HG03025 (cell line): Measurements from ENCODE around the gene MT4.
"Not testable (repeated sequence)": the region's sequence is repeated elsewhere in the genome, so short reads cannot be mapped to it uniquely, and the experiment has no call there.

ENCODE experiments used
- ATAC-seq: cut with Tn5 transposase; IDR thresholded peaks from one replicate; pipeline ENCODE4 v1.9.1; 2021; ENCODE audit warnings: mild to moderate bottlenecking, moderate library complexity; ENCODE audit not compliant: unreplicated experiment, low FRiP score

Gene MT4

DNA sequence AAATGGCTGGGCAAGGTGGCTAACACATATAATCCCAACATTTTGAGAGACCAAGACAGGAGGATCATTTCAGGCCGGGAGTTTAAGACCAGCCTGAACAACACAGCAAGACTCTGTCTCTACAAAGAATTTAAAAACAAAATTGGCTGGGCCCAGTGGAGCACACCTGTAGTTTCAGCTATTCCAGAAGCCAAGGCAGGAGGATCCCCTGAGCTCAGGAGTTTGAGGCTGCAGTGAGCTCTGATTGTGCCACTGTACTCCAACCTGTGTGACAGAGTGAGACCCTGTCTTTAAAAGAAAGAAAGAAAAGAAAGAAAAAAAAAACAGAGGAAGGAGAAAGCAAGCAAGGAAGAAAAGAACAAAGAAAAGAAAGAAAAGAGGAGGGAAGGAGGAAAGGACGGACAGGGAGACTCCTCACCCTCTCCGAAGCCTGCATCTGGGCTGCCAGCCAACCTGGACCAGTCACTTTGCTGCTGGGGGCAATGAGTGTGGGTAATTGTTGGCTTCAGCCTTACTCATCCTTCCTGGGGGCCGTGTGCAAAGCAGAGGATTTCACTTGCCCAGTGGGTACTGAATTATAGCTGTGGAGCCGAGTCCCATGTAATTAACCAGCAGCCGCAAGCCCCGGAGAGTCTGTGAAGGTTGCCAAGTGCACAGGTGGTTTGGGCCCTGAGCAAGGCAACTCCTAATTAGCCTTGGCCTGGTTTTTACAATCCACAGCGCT, 6.7 kb upstream of the MT4 start:
- no peak for ATAC-seq

DNA sequence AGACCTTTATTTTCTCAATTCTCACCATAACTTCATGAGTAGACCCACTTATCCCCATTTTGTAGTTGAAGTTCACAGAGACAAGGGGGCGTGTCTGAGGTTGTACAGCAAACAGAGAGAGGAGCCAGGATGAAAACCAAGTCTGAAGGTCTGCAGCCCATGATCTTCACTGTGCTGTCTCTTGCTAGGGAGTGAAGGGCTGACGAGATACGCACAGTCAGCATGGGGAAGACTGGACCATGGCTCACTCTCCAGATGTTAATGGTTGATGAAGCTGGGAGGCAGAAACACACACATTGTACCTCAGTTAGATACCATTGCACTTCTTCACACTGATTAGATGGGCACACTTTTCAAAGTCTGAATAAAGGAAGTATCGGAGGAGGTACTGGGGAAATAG, 5.8 kb upstream of the MT4 start:
- no peak for ATAC-seq

DNA sequence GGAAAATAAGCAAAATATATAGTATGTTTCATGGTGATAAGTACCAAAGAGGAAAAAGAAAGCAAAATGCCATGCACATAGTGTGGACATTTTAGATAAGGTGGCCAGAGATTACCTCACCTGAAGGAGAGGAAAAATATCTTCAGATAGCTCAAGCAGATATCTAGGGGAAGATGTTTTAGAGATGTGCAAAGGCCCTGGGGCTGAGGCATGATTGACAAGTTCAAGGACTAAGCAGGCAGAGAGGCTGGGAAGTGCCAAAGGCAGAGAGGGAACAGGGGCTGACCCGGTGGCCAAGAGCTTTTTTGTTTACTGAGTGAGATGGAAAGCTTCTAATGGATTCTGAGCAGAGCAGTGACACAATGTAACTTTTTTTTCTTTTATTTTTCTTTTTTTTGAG, 4.4 kb upstream of the MT4 start:
- ATAC-seq, result no peak

DNA sequence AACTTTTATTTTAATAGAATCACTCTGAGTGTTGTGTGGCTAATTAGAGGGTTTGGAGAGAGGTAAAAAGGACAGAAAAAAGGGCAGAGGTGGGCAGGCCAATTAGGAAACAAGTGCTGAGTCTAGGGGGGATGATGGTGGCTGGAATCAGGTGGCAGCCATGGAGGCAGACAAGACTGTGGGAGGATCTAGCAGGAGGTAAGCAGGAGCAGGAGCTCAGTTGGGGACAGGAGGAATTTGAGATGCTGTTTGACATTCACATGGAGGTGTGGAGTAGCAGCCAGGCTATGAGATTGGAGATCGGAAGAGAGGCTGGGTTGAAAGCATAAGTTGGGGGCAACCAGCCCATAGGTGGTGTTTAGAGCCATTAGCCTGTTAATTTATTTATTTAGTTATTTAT, 3.7 kb upstream of the MT4 start:
- no peak for ATAC-seq

DNA sequence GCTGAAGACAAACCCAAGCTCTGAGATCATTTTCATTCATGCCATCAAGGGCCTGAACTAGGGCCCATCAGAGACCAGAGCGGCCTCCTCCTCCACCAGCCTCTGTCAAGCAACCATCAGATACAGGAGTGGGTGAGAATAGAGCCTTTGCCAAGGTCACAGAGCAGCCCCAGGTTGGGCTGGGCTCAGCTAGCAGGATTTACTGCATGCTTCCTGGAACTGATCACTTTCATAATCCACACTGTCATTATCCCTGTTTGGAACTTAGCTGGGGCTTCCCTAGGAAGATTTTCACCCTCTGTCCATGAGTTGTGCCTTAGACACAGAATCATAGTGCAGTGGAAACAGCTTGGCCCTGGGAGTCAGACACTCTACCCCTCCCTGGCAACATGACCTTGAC, 5.1 kb downstream of the MT4 start:
- no peak for ATAC-seq

DNA sequence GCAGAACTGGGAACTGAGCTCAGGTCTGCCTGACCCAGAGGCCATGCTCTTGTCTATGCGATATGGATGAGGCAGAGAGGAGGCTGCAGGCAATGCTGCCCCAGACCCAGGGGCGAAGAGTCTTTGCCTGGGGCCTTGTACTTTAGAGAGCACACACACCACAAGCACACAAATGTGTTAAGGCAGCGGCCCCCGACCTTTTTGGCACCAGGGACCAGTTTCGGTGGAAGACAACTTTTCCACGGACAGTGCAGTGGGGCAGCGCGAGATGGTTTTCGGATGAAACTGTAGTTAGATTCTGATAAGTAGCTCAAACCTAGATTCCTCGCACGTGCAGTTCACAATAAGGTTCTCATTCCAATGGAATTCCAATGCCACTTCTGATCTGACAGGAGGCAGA, 6.7 kb downstream of the MT4 start:
- ATAC-seq, result no peak

DNA sequence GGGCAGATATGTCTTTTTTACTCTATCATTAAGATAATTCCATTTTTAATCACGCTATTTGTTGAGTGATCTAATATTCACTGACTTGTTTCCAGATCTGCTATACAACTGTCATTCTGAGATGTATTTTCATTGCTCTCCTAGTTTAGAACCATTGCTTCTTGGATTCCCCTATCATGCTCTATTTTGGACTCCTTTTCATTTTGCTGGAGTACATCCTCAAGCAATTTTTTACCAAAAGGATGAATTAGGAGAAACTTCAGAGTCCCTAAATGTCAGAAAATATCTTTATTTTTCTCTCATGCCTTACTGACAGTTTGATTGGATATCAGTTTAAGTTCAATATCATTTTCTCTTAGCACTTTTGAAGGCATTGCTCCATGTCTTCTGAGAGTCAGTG, 9.8 kb downstream of the MT4 start:
- ATAC-seq, result no peak

DNA sequence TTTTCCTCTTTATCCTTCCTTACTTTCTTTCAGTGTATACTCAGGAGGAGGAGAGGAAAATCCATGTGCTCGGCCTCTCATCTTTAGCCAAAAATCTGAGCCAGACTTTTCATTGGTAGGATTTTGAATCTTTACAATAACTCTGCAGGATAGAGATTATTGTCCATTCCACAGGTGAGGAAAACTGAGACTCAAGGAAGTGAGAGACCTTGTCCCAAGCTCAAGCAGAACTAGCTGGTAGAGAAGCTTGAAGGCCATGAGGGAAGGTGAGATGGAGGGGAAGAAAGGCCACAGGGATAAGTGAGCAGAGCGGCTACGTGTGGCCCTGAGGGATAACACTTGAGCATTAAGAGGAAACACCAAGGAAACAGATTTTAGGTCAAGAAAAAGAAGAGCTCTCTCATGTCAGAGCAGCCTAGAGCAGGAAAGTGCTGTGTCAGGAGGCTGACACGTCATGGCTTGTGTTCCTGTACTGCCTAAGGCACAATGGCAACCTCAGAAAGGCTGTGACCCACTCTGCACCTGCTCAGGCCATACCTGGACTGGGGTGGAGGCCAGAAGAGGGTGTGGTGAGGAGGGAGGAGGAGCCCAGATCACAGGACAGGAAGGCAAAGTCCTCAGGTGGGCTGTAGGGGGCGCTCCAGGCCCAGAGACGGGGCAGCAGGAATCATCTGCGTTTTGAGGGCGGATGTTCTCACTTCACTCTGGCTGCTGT, 11.9 kb downstream of the MT4 start:
- no peak for ATAC-seq

DNA sequence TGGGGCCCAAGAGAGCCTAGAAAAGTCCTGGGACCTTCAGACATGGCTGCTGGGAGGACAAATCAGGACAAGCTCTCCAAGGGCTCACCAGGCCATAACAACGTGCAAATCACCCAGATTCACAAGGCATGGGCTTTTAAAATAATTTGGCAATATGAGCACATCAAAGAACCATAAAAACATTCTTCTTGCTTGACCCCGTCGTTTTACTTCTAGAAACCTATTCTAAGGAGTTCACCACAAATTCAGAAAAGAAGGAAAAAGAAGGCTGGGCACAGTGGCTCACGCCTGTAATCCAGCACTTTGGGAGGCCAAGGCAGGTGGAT, 12.4 kb downstream of the MT4 start:
- ATAC-seq, result no peak

DNA sequence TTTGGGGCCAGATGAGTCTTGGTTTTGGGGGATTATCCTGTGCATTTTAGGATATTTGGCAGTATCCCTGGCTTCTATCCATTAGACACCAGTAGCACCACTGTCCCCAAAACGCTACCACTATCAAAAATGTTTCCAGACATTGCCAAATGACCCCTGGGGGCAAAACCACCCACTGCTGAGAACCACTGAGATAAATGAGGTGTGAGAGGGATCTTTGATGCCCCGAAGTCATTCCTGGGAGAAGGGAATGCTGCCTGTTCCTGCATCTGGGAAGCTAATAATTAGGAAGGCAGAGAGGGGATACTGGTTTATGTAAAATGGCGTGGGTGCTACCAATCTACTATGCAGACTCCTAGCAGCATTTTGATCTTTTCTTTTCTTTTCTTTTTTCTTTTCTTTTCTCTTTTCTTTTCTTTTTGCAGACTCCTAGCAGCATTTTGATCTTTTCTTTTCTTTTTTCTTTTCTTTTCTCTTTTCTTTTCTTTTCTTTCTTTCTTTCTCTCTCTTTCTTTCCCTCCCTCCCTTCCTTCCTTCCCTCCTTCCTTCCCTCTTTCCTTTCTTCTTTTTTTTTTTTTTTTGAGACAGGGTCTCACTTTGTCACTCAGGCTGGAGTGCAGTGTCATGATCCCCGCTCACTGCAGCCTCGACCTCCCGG, 15.6 kb downstream of the MT4 start:
- no peak for ATAC-seq

DNA sequence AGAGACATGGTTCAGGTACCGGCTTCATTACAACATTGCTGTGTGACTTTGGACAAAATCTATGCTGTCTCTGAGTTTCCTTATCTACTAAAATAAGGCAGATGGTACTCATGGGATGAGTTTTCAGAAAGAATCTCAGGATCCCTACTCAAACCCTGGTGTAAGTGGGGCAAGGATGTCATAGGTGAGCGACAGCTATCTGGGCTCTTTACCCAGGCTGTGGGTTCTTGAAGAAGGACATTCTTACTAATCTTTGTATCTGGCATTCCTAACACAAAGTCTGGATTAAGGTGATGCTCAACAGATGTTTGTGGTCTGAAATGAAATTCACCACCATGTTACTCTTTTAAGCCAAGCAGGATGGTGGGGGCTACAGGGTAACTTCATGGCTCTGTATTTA, 18.0 kb downstream of the MT4 start:
- ATAC-seq, result not testable (repeated sequence)

DNA sequence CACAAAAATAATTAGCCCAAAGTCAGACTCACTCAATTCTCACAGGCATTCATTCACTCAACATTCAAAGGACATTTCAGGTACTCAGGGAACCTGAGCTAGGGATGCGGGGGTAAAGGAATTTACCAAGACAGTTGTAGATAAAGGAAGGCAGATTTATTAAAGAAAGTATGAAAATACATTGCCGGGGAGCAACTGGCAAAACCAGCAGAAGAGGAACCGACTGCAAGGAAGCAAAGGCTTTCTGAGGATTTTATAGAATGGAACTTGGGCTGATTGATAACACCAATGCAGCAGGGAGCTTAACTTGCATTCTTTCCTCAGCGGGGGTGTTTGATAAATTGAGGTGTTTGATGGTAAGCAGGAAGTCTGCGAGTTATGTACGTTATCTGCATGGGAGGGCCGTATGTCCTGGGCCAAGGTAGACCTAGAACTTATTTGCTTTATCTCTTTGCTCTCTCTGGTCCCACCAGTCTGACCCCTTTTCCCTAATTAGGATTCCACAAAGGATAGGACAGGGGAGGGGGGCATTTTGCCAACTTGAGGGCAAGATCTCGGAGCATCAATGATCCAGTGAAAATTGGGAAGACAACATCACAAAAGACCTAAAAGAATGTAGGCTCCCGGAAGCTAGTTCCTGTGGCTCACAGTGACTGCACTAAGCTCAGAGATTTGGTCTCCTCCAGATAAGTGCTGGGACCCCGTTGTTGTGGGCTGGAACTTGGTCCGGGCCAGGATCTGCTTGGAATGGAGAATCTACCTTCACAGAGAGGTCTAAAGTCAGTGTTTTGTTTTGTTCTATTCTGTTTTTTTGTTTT, 18.7 kb downstream of the MT4 start:
- ATAC-seq, result no peak

DNA sequence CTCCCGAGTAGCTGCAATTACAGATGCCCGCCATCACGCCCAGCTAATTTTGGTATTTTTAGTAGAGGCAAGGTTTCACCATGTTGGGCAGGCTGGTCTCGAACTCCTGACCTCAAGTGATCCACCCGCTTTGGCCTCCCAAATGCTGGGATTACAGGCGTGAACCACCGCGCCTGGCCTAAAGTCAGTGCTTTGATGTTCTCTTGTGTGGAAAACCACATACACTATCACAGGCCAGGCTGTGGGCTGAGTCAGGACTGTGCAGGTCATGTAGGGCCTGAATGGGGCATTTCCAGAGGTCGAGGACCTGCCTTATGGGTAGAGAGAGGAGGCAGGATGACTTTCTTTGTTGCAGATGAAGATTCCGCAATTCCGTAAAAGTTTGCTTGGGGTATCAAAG, 19.4 kb downstream of the MT4 start:
- no peak for ATAC-seq

DNA sequence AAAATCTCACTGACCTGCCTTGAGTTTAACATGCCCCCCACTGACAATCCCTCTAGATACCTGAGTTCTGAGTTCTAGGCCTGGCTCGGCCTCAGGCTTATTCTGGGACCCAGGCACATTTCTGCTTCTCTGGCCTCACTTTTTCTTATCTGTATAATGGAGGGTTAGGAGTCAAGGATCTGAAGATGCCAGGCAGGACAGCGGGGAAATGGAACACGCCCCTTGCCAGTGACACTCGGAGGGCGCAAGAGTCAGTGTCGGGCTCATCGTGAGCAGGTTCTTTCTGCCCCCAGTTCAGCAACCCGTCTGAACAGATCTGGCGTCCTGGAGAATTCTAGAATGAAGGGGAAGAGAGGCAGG, 23.9 kb downstream of the MT4 start:
- ATAC-seq, result no peak

DNA sequence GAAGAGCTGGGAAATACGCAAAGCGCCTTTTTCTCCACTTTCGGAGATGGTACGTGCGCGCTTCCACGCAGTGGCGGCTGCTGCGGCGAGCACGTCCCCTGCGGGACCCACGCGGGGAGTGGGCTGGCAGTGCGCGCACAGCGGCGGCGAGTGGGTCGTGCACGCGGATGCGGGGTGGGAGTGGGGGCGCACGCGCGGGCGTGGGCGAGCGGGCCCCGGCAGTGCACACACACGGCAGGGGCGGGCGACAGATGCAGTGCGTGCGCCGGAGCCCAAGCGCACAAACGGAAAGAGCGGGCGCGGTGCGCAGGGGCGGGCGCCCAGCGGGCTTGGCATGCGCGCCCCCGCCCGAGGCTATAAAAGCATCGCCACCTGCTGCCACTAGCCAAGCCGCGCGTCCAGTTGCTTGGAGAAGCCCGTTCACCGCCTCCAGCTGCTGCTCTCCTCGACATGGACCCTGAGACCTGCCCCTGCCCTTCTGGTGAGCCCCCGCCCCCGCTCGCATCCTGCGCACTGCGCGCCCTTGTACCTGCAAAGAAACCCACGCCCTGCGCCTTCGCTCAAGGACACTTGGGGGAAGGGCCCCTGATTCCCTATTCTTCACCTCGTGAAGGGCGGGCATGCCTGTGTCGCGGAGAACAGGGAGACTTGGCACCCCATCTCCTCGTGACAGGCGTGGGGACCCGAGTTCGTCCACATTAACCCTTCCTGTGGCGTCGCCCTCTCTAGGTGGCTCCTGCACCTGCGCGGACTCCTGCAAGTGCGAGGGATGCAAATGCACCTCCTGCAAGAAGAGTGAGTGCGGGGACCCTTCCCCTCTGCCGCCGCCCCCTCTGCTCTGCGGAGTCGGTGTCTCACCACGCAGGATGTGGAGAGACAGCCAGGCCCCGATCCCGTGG, 24.5 kb downstream of the MT4 start, which contains the start of gene MT3:
Gene MT3, plus strand, starts transcription at position 388 of the 899 bp plus-strand sequence. Its CDS starts 63 bp downstream, at position 451.
- ATAC-seq, result no peak

DNA sequence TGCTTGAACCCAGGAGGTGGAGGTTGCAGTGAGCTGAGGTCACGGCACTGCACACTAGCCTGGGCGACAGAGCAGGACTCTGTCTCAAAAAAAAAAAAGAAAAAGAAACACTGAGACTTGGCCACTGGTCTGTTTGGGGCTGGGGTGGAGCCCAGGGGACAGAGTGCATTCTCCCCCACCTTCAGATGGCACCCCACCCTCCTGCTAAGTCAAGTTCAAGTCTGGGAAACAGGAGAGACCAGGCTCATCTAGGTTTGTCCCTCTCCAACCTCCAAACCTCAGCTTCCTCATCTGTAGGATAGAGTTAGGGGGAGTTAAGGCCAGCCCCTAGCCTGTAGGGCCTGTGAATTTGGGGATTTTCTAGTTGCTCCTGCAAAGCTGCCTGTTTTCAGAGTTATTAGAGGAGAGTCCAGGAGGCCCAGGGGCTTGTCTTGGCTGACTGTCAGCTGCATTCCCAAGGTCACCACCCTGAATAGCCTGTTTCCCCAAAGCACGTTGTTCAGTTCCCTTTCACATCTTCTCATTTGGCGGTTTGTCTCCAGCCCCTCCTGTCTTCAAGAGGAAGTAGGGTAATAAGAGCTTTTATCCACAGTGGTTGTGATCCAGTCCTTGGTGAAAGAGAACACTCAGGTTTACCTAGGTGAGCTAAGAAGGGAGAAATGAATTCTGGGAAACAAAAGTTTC, 26.6 kb downstream of the MT4 start:
- no peak for ATAC-seq

DNA sequence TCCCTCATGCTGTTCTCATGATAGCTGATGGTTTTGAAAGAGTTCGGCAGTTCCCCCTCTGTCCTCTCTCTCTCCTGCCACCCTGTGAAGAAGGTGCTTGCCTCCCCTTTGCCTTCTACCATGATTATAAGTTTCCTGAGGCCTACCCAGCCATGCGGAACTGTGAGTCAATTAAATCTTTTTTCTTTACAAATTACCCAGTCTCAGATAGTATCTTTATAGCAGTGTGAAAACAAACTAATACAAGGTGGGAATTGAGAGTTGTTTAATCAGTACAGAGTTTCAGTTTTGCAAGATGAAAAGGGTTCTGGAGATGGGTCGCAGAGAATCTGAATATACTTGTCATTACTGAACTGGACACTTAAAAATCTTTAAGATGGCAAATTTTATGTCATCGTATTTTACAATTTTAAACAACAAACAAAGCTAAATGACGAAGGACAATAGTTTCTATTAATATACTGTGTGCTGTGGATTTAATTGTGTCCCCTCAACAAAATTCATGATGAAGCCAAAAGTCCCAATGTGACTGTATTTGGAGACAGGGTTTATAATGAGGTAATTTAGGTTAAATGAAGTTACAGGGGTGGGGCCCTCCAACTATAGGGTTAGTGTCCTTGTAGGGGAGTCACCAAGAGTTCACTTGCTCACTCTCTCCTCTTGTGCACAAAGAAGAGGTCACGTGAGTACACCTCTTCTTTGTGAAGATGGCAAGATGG, 28.9 kb downstream of the MT4 start:
- no peak for ATAC-seq

DNA sequence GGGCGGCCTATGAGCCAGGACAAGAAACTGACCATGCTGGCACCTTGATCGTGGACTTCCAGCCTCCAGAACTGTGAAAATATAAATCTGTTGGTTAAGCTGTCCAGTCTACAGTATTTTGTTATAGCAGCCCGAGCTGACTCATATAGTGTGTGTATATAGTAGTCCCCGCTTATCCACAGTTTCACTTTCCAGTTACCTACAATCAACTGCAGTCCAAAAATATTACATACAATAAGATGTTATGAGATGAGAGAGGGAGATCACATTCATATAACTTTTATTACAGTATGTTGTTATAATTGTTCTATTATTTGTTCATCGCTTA, 29.4 kb downstream of the MT4 start:
- ATAC-seq, result no peak

DNA sequence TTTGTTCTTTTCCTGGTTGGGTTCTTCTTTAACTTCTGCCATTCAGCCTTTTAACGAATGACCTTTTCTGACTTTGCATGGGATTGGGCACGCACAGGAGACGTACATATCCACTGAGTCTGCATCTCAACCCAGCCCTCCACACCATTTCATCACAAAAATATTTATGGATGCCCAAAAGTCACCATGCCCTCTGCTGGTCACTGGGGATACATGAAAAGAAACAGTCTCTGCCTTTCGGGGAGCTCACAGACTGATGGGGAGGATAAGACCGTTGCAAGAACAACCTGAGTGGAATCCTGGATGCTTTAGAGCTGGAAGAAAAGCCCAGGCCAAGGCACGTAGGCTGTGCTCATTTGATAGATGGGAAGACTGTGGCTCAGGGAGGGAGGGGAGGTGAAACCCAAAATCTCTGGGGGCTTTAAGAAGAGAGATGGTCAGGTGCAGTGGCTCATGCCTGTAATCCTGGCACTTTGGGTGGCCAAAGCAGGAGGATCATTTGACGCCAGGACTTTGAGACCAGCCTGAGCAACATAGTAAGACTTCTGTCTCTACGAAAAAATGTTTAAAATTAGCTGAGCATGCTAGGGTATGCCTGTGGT, 35.6 kb downstream of the MT4 start:
- no peak for ATAC-seq
